Body of pancreas (tissue), 4 donors: ENCODE data around the gene DBF4B. TPM values are rescaled to one million over a fixed set of nuclear protein-coding genes. Genes with fewer than 3 reads are reported as not detected.
A peak's percentile ranks its signal among the peaks of the same experiment; 100 is the strongest.

ENCODE experiments used
- ATAC-seq: fragments of 150-250 bp; one replicate; pipeline ENCODE4 v1.9.1; 2016
- DNase-seq, 4 donors: peaks; one replicate each; pipeline ENCODE4 v3.0.0-alpha.2; 2019
- H3K27ac ChIP-seq, 4 donors: fragments of 200-600 bp; sonication (generic); 1 replicate in 3 of 4; 2 replicates in 1 of 4; pipeline versions ENCODE4 v1.5.1 to v1.6.1; 2016 to 2019; ENCODE audit warnings: mild to moderate bottlenecking in 1 of 4, mixed read lengths in 1 of 4, moderate library complexity in 1 of 4
- H3K27me3 ChIP-seq, 2 donors: fragments of 200-600 bp; sonication (generic); one replicate each; pipeline ENCODE4 v1.6.0; 2016; ENCODE audit warnings: mild to moderate bottlenecking in 1 of 2
- H3K36me3 ChIP-seq, 2 donors: fragments of 200-600 bp; sonication (generic); replicated peaks in 1 of 2; 2 replicates each; pipeline ENCODE4 v1.5.1; 2016; ENCODE audit warnings: low read depth in 2 of 2; ENCODE audit not compliant: insufficient read depth in 1 of 2
- H3K4me1 ChIP-seq: fragments of 200-600 bp; sonication (generic); one replicate; pipeline ENCODE4 v1.6.0; 2016
- H3K4me3 ChIP-seq, 2 donors: fragments of 200-600 bp; sonication (generic); 1 replicate in 1 of 2; 2 replicates in 1 of 2; pipeline ENCODE4 v1.5.1; 2016 to 2019
- H3K9me3 ChIP-seq, 3 donors: fragments of 200-600 bp; sonication (generic); 1 replicate in 2 of 3; 2 replicates in 1 of 3; pipeline ENCODE4 v1.5.1; 2016
- POLR2A ChIP-seq, 3 donors: fragments of 450-650 bp; IDR thresholded peaks; one replicate each; pipeline ENCODE4 v1.6.1; 2016; ENCODE audit warnings: antibody characterized with exemption in 3 of 3, mild to moderate bottlenecking in 2 of 3
- WGBS, 2 donors: methylation state at CpG; one replicate each; pipeline ENCODE4 v1.1.5; 2017; 5-methylcytosine and 5-hydroxymethylcytosine counted together
- intact Hi-C: fragments of 100-400 bp; cut with DNase I; formaldehyde crosslinking; loops from one replicate; pipeline ENCODE4 v1.15.1; 2023
- total RNA-seq, 2 donors: library from RNA; depleted of rRNA; stranded (reverse); fragments of >200 nt; gene quantifications; one replicate each; pipeline ENCODE4 v1.1.0, GENCODE V29; 2016
- TF ChIP-seq, protein P1 (sequence below), 7 experiments: fragments of 450-650 bp in 4 of 7; fragments of 200-600 bp in 3 of 7; sonication (generic) in 3 of 7; IDR thresholded peaks; one replicate each; pipeline ENCODE4 v1.5.1; 2016 to 2019; ENCODE audit warnings: antibody characterized with exemption in 7 of 7

DBF4B gene
- total RNA-seq, 2 donors from 2014 or later: 2.0 to 3.4 TPM

DNA sequence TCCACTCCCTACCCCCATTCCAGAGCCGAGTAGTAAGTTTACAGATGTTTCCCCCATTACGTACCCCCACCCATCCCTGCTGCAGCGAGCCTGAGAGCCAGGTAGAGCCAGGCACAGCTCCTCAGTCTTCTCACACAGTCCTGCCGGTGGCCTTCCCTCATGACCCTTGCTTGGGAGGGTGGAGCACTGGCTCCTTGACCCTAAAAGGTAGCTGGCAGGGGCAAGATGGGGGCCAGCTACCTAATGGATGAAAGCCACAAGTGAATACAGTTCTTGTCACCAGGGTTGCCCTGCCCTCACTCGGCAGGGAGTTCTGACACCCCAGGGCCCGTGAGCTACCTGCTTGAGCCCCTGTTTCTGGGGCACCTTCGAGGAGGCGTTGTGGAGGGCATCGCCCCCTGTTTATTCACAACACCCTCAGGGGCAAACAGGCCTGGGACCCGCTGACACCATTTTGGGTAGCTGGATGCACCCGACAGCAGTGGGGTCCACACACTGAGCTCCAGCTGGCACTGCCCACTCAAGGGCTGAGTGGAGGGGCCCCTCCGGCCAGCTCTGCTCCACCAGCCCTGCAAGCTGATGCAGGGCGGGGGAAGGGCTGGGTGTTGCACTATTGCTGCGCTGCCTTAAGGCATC is 72.5 kb downstream of the DBF4B start:
- no peak for TF ChIP-seq POLR2A (IDR thresholded peaks at IDR 0.05)
- TF ChIP-seq, protein P1, sequence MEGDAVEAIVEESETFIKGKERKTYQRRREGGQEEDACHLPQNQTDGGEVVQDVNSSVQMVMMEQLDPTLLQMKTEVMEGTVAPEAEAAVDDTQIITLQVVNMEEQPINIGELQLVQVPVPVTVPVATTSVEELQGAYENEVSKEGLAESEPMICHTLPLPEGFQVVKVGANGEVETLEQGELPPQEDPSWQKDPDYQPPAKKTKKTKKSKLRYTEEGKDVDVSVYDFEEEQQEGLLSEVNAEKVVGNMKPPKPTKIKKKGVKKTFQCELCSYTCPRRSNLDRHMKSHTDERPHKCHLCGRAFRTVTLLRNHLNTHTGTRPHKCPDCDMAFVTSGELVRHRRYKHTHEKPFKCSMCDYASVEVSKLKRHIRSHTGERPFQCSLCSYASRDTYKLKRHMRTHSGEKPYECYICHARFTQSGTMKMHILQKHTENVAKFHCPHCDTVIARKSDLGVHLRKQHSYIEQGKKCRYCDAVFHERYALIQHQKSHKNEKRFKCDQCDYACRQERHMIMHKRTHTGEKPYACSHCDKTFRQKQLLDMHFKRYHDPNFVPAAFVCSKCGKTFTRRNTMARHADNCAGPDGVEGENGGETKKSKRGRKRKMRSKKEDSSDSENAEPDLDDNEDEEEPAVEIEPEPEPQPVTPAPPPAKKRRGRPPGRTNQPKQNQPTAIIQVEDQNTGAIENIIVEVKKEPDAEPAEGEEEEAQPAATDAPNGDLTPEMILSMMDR (IDR thresholded peaks at IDR 0.05): no peak
- Histone ChIP-seq H3K27ac (no peak overlapping the region), H3K4me3 (no peak overlapping the region), H3K9me3 (no peaks in the 10 kb centered on the region), H3K27me3 (no peaks in the 10 kb centered on the region), H3K4me1 (peaks cover 17% of the 10 kb centered on the region), H3K36me3 (no peaks in the 10 kb centered on the region)
- 91 to 93% methylated on average over 4 to 14 of the region's 14 CpGs for WGBS, 2 donors
- DNase-seq (no peak), ATAC-seq (no peak)
- intact Hi-C loops: loop anchor here (5.0 kb wide), 1 partner anchor 81 kb away; no protein-coding TSS in a partner anchor

DNA sequence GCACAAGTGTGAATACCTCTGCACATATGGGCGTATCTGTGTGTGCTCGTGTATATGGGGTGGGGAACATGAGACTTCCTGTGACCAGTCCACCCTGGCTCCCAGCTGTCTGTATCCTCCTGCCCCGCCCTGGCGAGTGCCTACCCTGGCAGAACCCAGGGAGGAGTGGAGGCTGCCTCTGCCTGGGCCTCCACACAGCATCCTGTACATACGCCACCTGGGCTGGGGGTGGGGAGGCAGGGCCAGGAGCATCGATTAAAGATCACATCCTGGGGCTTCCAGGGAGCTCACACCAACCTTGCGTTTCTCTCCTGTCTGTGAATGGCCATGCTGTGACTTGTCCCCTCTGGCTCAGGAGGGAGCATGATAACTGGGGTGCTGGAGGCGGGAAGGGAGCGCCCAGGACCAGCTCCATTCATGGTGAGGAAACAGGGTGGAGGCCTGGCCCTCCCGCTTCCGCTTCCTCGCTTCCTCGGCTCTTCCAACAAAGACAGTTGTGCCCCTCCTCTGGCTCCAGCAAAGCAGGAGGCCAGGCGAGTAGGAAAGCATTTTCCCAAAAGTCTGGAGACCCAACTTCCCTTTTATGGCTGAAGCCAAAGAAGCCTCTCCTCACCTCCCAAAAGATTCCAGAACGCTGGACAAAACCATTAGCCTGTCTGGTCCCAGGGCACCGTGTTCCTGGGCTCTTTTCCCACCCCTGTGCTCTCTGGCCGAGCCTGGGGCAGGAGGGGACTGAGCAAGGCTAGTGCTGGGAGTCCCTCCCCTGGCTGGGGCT is 73.3 kb downstream of the DBF4B start:
- TF ChIP-seq, protein P1 (IDR thresholded peaks at IDR 0.05): no peak
- no peak for TF ChIP-seq POLR2A (IDR thresholded peaks at IDR 0.05)
- Histone ChIP-seq H3K27ac (peak overlapping the region in 2 of 4 donors; percentile 18 to 36), H3K4me3 (no peak overlapping the region), H3K27me3 (no peaks in the 10 kb centered on the region), H3K36me3 (no peaks in the 10 kb centered on the region), H3K9me3 (no peaks in the 10 kb centered on the region), H3K4me1 (peaks cover 9% of the 10 kb centered on the region)
- ATAC-seq (no peak), DNase-seq (no peak)
- intact Hi-C loops: loop anchor here (5.0 kb wide), 1 partner anchor 81 kb away; no protein-coding TSS in a partner anchor
- WGBS, 2 donors: 50 to 66% methylated on average over 6 to 17 of the region's 17 CpGs

DNA sequence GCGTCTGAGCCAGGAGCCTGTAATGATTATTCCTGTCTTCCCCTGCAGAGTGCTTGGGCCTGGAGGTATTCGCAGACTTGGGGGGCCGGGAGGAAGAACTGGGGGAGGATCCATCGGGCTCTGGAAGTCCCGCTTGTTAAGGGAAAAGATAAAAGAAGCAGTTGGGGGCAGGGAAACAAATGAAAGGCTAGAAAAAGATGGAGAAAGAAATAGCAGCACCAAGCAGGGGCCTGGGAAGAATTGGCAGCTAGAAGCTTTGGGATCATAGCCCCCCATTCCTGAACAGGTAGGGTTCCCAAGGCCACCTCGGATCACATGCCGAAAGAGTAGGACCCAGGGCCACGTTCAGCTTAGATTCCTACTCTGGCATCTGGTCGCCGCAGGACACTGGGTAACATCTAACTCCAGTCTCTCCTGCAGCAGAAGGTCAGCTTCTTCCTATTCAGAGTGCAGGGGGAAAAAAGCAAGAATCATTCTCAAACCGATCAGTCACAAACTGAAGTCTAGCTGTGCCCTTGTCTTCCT is 73.9 kb downstream of the DBF4B start:
- H3K9me3 ChIP-seq: no peaks in the 10 kb centered on the region
- TF ChIP-seq, protein P1 (IDR thresholded peaks at IDR 0.05): no peak
- no peak for TF ChIP-seq POLR2A (IDR thresholded peaks at IDR 0.05)
- H3K4me1 ChIP-seq: peaks cover 9% of the 10 kb centered on the region
- H3K4me3 ChIP-seq: no peak overlapping the region
- H3K27ac ChIP-seq: peak overlapping the region in 2 of 4 donors; percentile 18 to 36
- WGBS, 2 donors: 46 to 60% methylated on average over 11 of the region's 11 CpGs
- DNase-seq (no peak), ATAC-seq (no peak)
- intact Hi-C loops: loop anchor here (5.0 kb wide), 1 partner anchor 80 kb away; no protein-coding TSS in a partner anchor
- H3K36me3 ChIP-seq: no peaks in the 10 kb centered on the region
- no peaks in the 10 kb centered on the region for H3K27me3 ChIP-seq

DNA sequence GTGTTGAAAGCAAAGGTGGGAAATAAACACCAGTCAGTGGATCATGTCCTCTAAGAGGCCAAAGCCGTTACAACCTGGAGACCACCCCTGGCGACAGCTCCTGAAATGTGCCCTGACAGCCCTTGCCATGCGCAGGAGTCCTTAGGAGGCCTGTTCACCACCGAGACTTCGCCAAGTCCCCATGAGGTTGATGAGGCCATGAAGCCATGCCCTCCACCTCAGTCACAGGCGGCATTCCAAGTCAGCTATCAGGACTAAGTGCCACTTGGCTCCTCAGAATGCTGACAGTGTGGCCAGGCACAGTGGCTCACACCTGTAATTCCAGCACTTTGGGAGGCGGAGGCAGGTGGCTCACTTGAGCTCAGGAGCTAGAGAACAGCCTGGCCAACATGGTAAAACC is 77.5 kb downstream of the DBF4B start:
- WGBS, 2 donors: 75 to 93% methylated on average over 7 of the region's 7 CpGs

More for the DNA sequence above, 77.5 kb downstream of the DBF4B start:
- ATAC-seq (no peak), DNase-seq (no peak)
- no peaks in the 10 kb centered on the region for H3K27me3 ChIP-seq
- intact Hi-C loops: no loop called here
- H3K4me3 ChIP-seq: no peak overlapping the region
- H3K4me1 ChIP-seq: no peaks in the 10 kb centered on the region
- TF ChIP-seq POLR2A (IDR thresholded peaks at IDR 0.05): no peak
- TF ChIP-seq, protein P1 (IDR thresholded peaks at IDR 0.05): no peak
- H3K9me3 ChIP-seq: no peaks in the 10 kb centered on the region
- no peak overlapping the region for H3K27ac ChIP-seq
- H3K36me3 ChIP-seq: no peaks in the 10 kb centered on the region
